Activated CD4-positive, alpha-beta memory T cell treated with anti-CD3 and anti-CD28 coated beads for 36 hours (primary cell): ENCODE measurements around the gene HMGCLL1. TPM values are rescaled to one million over a fixed set of nuclear protein-coding genes. Genes with fewer than 3 reads are reported as not detected.

Experiments used
- CTCF ChIA-PET: fragments of 350-600 bp; sonication (Branson Sonifier 250); formaldehyde crosslinking; loops from one replicate; lab custom pipeline; 2021; ENCODE audit warnings: antibody characterized with exemption, inconsistent platforms; lab: Charles Lee
- POLR2A ChIA-PET: fragments of 350-600 bp; sonication (Branson Sonifier 250); formaldehyde crosslinking; loops from one replicate; lab custom pipeline; 2021; ENCODE audit warnings: antibody characterized with exemption; lab: Charles Lee
- DNase-seq: peaks from one replicate; pipeline ENCODE4 v3.0.0-alpha.2; 2020
- H3K27ac Mint-ChIP-seq: one replicate; pipeline ENCODE4 v1.8.0; 2021; ENCODE audit warnings: mixed read lengths
- H3K27me3 Mint-ChIP-seq: one replicate; pipeline ENCODE4 v1.8.0; 2021; ENCODE audit warnings: mixed read lengths
- H3K36me3 Mint-ChIP-seq: one replicate; pipeline ENCODE4 v1.8.0; 2021; ENCODE audit warnings: mixed read lengths
- H3K4me1 Mint-ChIP-seq: one replicate; pipeline ENCODE4 v1.8.0; 2021; ENCODE audit warnings: low read depth, mixed read lengths
- H3K4me3 Mint-ChIP-seq: one replicate; pipeline ENCODE4 v1.8.0; 2021; ENCODE audit warnings: mild to moderate bottlenecking, mixed read lengths
- H3K9me3 Mint-ChIP-seq: one replicate; pipeline ENCODE4 v1.8.0; 2021; ENCODE audit warnings: mixed read lengths
- intact Hi-C: fragments of 100-400 bp; cut with micrococcal nuclease; formaldehyde crosslinking; loops from one replicate; pipeline ENCODE4 v1.15.1; 2023
- total RNA-seq, 2 experiments: library from RNA; stranded (reverse); gene quantifications; one replicate each; pipeline ENCODE4 v1.2.3, GENCODE V29; 2021

Gene HMGCLL1
- total RNA-seq, 2 experiments from 2014 or later, result not detected

- CTCF ChIA-PET, result no interaction called here
- no peaks in the 10 kb centered on the region for H3K4me1 Mint-ChIP-seq
- H3K9me3 Mint-ChIP-seq, result peaks cover 16% of the 10 kb centered on the region
- no peak for DNase-seq
- H3K36me3 Mint-ChIP-seq, result no peaks in the 10 kb centered on the region
- no peak overlapping the region for H3K4me3 Mint-ChIP-seq
- intact Hi-C loops, result no loop called here
- POLR2A ChIA-PET, result no interaction called here
- no peak overlapping the region for H3K27ac Mint-ChIP-seq
- no peaks in the 10 kb centered on the region for H3K27me3 Mint-ChIP-seq
Observed at GRCh38 chr6:55524441-55524840, 54.6 kb downstream of the HMGCLL1 start.

GRCh38 chr6:55518529-55519060 lies 60.4 kb downstream of the HMGCLL1 start:
- H3K27ac Mint-ChIP-seq, result no peak overlapping the region
- intact Hi-C loops, result no loop called here
- no peaks in the 10 kb centered on the region for H3K27me3 Mint-ChIP-seq
- H3K4me1 Mint-ChIP-seq, result no peaks in the 10 kb centered on the region
- no peak for DNase-seq
- CTCF ChIA-PET, result no interaction called here
- no peak overlapping the region for H3K4me3 Mint-ChIP-seq
- POLR2A ChIA-PET, result no interaction called here
- H3K9me3 Mint-ChIP-seq, result peaks cover 9% of the 10 kb centered on the region
- no peaks in the 10 kb centered on the region for H3K36me3 Mint-ChIP-seq

GRCh38 chr6:55516736-55517135 lies 62.3 kb downstream of the HMGCLL1 start:
- ChIA-PET POLR2A (no interaction called here), CTCF (no interaction called here)
- no peaks in the 10 kb centered on the region for H3K4me1 Mint-ChIP-seq
- H3K27me3 Mint-ChIP-seq, result no peaks in the 10 kb centered on the region
- H3K4me3 Mint-ChIP-seq, result no peak overlapping the region
- no peak overlapping the region for H3K27ac Mint-ChIP-seq
- no peak for DNase-seq
- H3K36me3 Mint-ChIP-seq, result no peaks in the 10 kb centered on the region
- intact Hi-C loops, result no loop called here
- peaks cover 8% of the 10 kb centered on the region for H3K9me3 Mint-ChIP-seq

GRCh38 chr6:55512904-55513303 lies 66.1 kb downstream of the HMGCLL1 start:
- no peaks in the 10 kb centered on the region for H3K36me3 Mint-ChIP-seq
- ChIA-PET POLR2A (no interaction called here), CTCF (no interaction called here)
- DNase-seq, result no peak
- no peak overlapping the region for H3K27ac Mint-ChIP-seq
- intact Hi-C loops, result no loop called here
- H3K9me3 Mint-ChIP-seq, result peaks cover 8% of the 10 kb centered on the region
- H3K4me3 Mint-ChIP-seq, result no peak overlapping the region
- H3K4me1 Mint-ChIP-seq, result no peaks in the 10 kb centered on the region
- no peaks in the 10 kb centered on the region for H3K27me3 Mint-ChIP-seq

GRCh38 chr6:55511122-55511800 lies 67.7 kb downstream of the HMGCLL1 start:
- Mint-ChIP-seq H3K9me3 (peaks cover 10% of the 10 kb centered on the region), H3K27ac (no peak overlapping the region), H3K4me1 (no peaks in the 10 kb centered on the region), H3K4me3 (no peak overlapping the region), H3K27me3 (no peaks in the 10 kb centered on the region), H3K36me3 (no peaks in the 10 kb centered on the region)
- no peak for DNase-seq
- intact Hi-C loops, result no loop called here
- ChIA-PET POLR2A (no interaction called here), CTCF (interaction anchor here (0.6 kb wide), 1 partner anchor 340 kb away, joined by 3 read pairs; no protein-coding TSS in a partner anchor)

- no peak for DNase-seq
- no peaks in the 10 kb centered on the region for H3K36me3 Mint-ChIP-seq
- CTCF ChIA-PET, result no interaction called here
- no peaks in the 10 kb centered on the region for H3K27me3 Mint-ChIP-seq
- no peak overlapping the region for H3K27ac Mint-ChIP-seq
- H3K4me3 Mint-ChIP-seq, result no peak overlapping the region
- POLR2A ChIA-PET, result no interaction called here
- intact Hi-C loops, result no loop called here
- H3K4me1 Mint-ChIP-seq, result no peaks in the 10 kb centered on the region
- H3K9me3 Mint-ChIP-seq, result peaks cover 5% of the 10 kb centered on the region
Observed at GRCh38 chr6:55499591-55499990, 79.4 kb downstream of the HMGCLL1 start.

- no peaks in the 10 kb centered on the region for H3K27me3 Mint-ChIP-seq
- CTCF ChIA-PET, result no interaction called here
- H3K9me3 Mint-ChIP-seq, result peaks cover 5% of the 10 kb centered on the region
- no peak overlapping the region for H3K4me3 Mint-ChIP-seq
- no peaks in the 10 kb centered on the region for H3K36me3 Mint-ChIP-seq
- POLR2A ChIA-PET, result no interaction called here
- H3K4me1 Mint-ChIP-seq, result no peaks in the 10 kb centered on the region
- intact Hi-C loops, result no loop called here
- DNase-seq, result no peak
- H3K27ac Mint-ChIP-seq, result no peak overlapping the region
Observed at GRCh38 chr6:55497694-55498093, 81.3 kb downstream of the HMGCLL1 start.

- intact Hi-C loops, result no loop called here
- H3K27me3 Mint-ChIP-seq, result no peaks in the 10 kb centered on the region
- POLR2A ChIA-PET, result no interaction called here
- no peaks in the 10 kb centered on the region for H3K36me3 Mint-ChIP-seq
- H3K4me1 Mint-ChIP-seq, result no peaks in the 10 kb centered on the region
- peaks cover 5% of the 10 kb centered on the region for H3K9me3 Mint-ChIP-seq
- CTCF ChIA-PET, result no interaction called here
- no peak overlapping the region for H3K4me3 Mint-ChIP-seq
- DNase-seq, result no peak
- no peak overlapping the region for H3K27ac Mint-ChIP-seq
Observed at GRCh38 chr6:55496201-55496600, 82.8 kb downstream of the HMGCLL1 start.

GRCh38 chr6:55495277-55495676 lies 83.7 kb downstream of the HMGCLL1 start:
- Mint-ChIP-seq H3K36me3 (no peaks in the 10 kb centered on the region), H3K4me3 (no peak overlapping the region), H3K9me3 (peaks cover 5% of the 10 kb centered on the region), H3K27ac (no peak overlapping the region), H3K4me1 (no peaks in the 10 kb centered on the region), H3K27me3 (no peaks in the 10 kb centered on the region)
- DNase-seq, result no peak
- POLR2A ChIA-PET, result no interaction called here
- CTCF ChIA-PET, result no interaction called here
- intact Hi-C loops, result no loop called here

GRCh38 chr6:55494411-55494810 lies 84.6 kb downstream of the HMGCLL1 start:
- DNase-seq, result no peak
- H3K27me3 Mint-ChIP-seq, result no peaks in the 10 kb centered on the region
- no peak overlapping the region for H3K4me3 Mint-ChIP-seq
- CTCF ChIA-PET, result no interaction called here
- H3K4me1 Mint-ChIP-seq, result no peaks in the 10 kb centered on the region
- intact Hi-C loops, result no loop called here
- peaks cover 5% of the 10 kb centered on the region for H3K9me3 Mint-ChIP-seq
- POLR2A ChIA-PET, result no interaction called here
- H3K36me3 Mint-ChIP-seq, result no peaks in the 10 kb centered on the region
- H3K27ac Mint-ChIP-seq, result no peak overlapping the region

- Mint-ChIP-seq H3K36me3 (no peaks in the 10 kb centered on the region), H3K9me3 (peaks cover 8% of the 10 kb centered on the region), H3K4me1 (no peaks in the 10 kb centered on the region), H3K27ac (no peak overlapping the region), H3K27me3 (no peaks in the 10 kb centered on the region), H3K4me3 (no peak overlapping the region)
- ChIA-PET POLR2A (no interaction called here), CTCF (no interaction called here)
- DNase-seq, result no peak
- intact Hi-C loops, result no loop called here
Observed at GRCh38 chr6:55492259-55492658, 86.7 kb downstream of the HMGCLL1 start.

- no peaks in the 10 kb centered on the region for H3K27me3 Mint-ChIP-seq
- H3K9me3 Mint-ChIP-seq, result peaks cover 9% of the 10 kb centered on the region
- CTCF ChIA-PET, result no interaction called here
Observed at GRCh38 chr6:55490871-55491270, 88.1 kb downstream of the HMGCLL1 start.

GRCh38 chr6:55474382-55474781 lies 104.6 kb downstream of the HMGCLL1 start:
- CTCF ChIA-PET, result no interaction called here
- peaks cover 7% of the 10 kb centered on the region for H3K9me3 Mint-ChIP-seq
- DNase-seq, result no peak
- intact Hi-C loops, result no loop called here
- no peaks in the 10 kb centered on the region for H3K36me3 Mint-ChIP-seq
- no peak overlapping the region for H3K4me3 Mint-ChIP-seq
- POLR2A ChIA-PET, result no interaction called here
- H3K27ac Mint-ChIP-seq, result no peak overlapping the region
- H3K27me3 Mint-ChIP-seq, result no peaks in the 10 kb centered on the region
- H3K4me1 Mint-ChIP-seq, result no peaks in the 10 kb centered on the region

More at GRCh38 chr6:55490871-55491270, 88.1 kb downstream of the HMGCLL1 start:
- POLR2A ChIA-PET, result no interaction called here
- DNase-seq, result no peak
- H3K4me3 Mint-ChIP-seq, result no peak overlapping the region
- H3K27ac Mint-ChIP-seq, result no peak overlapping the region
- intact Hi-C loops, result no loop called here
- no peaks in the 10 kb centered on the region for H3K4me1 Mint-ChIP-seq
- no peaks in the 10 kb centered on the region for H3K36me3 Mint-ChIP-seq
